Measurements from ENCODE around the gene GPATCH8. TPM values are rescaled to one million over a fixed set of nuclear protein-coding genes. Genes with fewer than 3 reads are reported as not detected.
A peak's percentile ranks its signal among the peaks of the same experiment; 100 is the strongest.

GPATCH8 gene
- total and polyA plus RNA-seq, 2 of the 8 experiments (the other 6 are each of a cell fraction or from before 2014, with no cell fraction given) = 20.5 to 58.1 TPM

DNA sequence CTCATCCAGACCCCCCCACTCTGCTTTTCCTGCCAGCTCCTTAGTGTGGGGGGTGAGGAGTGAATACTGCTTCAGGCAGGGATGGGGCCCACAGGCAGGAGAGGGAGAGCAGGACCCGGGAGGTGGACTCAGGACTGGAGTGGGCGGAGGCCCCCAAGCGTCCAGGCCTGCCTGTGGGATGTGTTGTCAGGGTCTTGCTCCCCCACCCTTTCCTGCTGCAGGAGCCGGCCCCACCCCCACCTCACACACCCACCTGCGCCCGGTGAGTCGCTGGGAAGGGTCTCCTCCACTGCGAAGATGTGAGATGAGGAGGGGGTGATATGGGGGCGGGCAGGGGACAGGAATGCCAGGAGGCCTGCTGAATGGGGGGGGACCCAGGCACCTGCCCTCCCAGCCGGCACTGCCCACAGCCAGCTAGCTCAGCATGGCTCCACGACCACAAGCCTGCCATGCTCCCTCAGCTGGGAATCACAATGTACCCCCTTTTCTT is 140.7 kb downstream of the GPATCH8 start:
- Histone ChIP-seq H3K23ac (ENCODE audit: insufficient read length) (no peak overlapping the region), H3K79me2 (ENCODE audit: control insufficient read depth in 1 of 2, insufficient read depth in 2 of 2, low read length in 2 of 2) (peaks cover 0 to 7% of the 10 kb centered on the region in 2 experiments; a peak in 1 of 4 replicates), H3K36me3 (ENCODE audit: control insufficient read depth in 2 of 4, insufficient read depth in 4 of 4, low read length in 3 of 4) (peaks cover 0 to 6% (median 1%) of the 10 kb centered on the region in 4 experiments; a peak in 1 of 8 replicates), H2BK12ac (ENCODE audit: low read depth, low read length) (no peak overlapping the region), H2BK20ac (ENCODE audit: low read length) (no peak overlapping the region), H3K56ac (replicated peaks; ENCODE audit: insufficient read length, low read depth, low read length) (no peak overlapping the region), H2AK5ac (ENCODE audit: low read depth, low read length) (no peak overlapping the region; the same call in 1 of the 2 replicates), H2BK15ac (ENCODE audit: low read length) (no peak overlapping the region; the same call in 1 of the 2 replicates), H3K79me1 (ENCODE audit: low read depth, low read length) (peaks cover 12% of the 10 kb centered on the region), H3K4me2 (ENCODE audit: insufficient read depth in 1 of 2, low read depth in 2 of 2, low read length in 2 of 2) (peak overlapping the region; percentile 52 to 79), H4K20me1 (replicated peaks in 1 of 2; ENCODE audit: control insufficient read depth in 1 of 2, insufficient read depth in 2 of 2, low read length in 2 of 2) (peaks cover 3 to 21% of the 10 kb centered on the region in 2 experiments), H4K8ac (ENCODE audit: extremely low read depth, insufficient read depth, low read length) (0 out of 2 replicates have a peak overlapping the region, but pooled peaks have one; percentile 7), H3K9ac (replicated peaks in 1 of 4; ENCODE audit: extremely low read depth in 1 of 4, low read depth in 3 of 4, low read length in 3 of 4) (no peak overlapping the region), H3K27me3 (replicated peaks in 1 of 4; ENCODE audit: control insufficient read depth in 3 of 4, extremely low read depth in 1 of 4, insufficient read depth in 3 of 4, low read length in 3 of 4) (no peaks in the 10 kb centered on the region), H3K4me1 (replicated peaks in 1 of 4; ENCODE audit: control insufficient read depth in 3 of 4, insufficient read depth in 4 of 4, low read length in 3 of 4) (peaks cover 9 to 23% (median 18%) of the 10 kb centered on the region in 4 experiments), H2BK5ac (ENCODE audit: low read depth, low read length) (no peak overlapping the region), H3K4ac (replicated peaks; ENCODE audit: insufficient read length, low read depth, low read length) (no peak overlapping the region), H3K27ac (ENCODE audit: low read depth, low read length) (no peak overlapping the region), H3K9me3 (ENCODE audit: insufficient read depth in 2 of 2, low read depth in 1 of 2, low read length in 1 of 2) (no peaks in the 10 kb centered on the region), H3K23me2 (ENCODE audit: low read depth, low read length) (peaks cover 2% of the 10 kb centered on the region; the same call in 1 of the 2 replicates), H2AFZ (ENCODE audit: low read length) (no peak overlapping the region), H3K14ac (ENCODE audit: insufficient read length) (no peak overlapping the region), H4K91ac (replicated peaks; ENCODE audit: insufficient read length, low read length) (no peak overlapping the region), H2BK120ac (replicated peaks; ENCODE audit: low read depth, low read length) (no peak overlapping the region), H3K4me3 (ENCODE audit: extremely low read depth in 1 of 4, insufficient read depth in 2 of 4, low read depth in 3 of 4, low read length in 4 of 4) (peak overlapping the region; percentile 71 to 100 (median 76)), H4K5ac (ENCODE audit: insufficient read length, low read depth, low read length) (no peak overlapping the region), H3K18ac (ENCODE audit: extremely low read depth, low read length) (no peak overlapping the region)
- 27% methylated on average over 6 of the region's 11 CpGs; no CpG with 5 or more reads in 1 of the 2 experiments for WGBS, 2 experiments (ENCODE audit: extremely low coverage in 1 of 2, insufficient coverage in 1 of 2, insufficient read length in 1 of 2, insufficient replicate concordance in 2 of 2, low coverage in 1 of 2, low lambda C conversion rate in 2 of 2, missing lambda C conversion rate in 1 of 2)
- ChIA-PET CTCF (ENCODE audit: partially characterized antibody) (interaction anchor here (0.6 to 10.1 kb wide), 13 partner anchors 8 to 419 kb away, joined by 3 to 177 read pairs (median 4); partner anchors contain the start of gene GRN), POLR2A (ENCODE audit: partially characterized antibody) (interaction anchor here (0.7 to 3.8 kb wide), 8 partner anchors 9 to 164 kb away, joined by 3 to 15 read pairs (median 4); no protein-coding TSS in a partner anchor)
- no peak for TF ChIP-seq TAF1 (IDR thresholded peaks at IDR 0.05; ENCODE audit: low read depth, low read length)
- TF ChIP-seq, protein P1, sequence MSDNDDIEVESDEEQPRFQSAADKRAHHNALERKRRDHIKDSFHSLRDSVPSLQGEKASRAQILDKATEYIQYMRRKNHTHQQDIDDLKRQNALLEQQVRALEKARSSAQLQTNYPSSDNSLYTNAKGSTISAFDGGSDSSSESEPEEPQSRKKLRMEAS (IDR thresholded peaks at IDR 0.05) = 0 out of 2 replicates have a peak, but pooled peaks have one; percentile 36
- TF ChIP-seq KDM1A (IDR thresholded peaks at IDR 0.05; ENCODE audit: borderline replicate concordance, low read length) = no peak
- FAIRE-seq (no peak), DNase-seq (ENCODE audit: low read depth in 1 of 2, low spot score in 2 of 2) (no peak)

Measured in H1 (cell line).